Measurements from ENCODE around the gene ARL3.

DNA sequence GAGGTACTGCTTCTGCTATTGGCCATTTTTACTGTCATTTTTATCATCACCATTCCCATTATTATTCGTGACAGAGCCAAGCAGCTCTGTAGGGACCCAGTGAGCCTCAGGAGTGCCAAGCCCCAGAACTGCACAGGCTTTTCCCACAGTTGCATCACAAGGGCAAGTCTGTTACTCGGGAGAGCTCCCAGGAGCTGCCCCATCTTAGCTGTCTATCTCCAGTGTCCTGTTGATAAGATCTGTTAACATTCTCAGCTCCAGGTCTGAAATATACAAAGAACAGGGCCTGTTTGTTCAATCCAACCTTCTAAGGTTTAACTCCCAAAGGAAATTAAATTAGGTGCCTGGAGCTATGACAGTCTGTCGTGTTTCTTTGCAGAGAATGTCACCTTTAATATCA, 90.1 kb downstream of the ARL3 start:
- no peak for TF ChIP-seq CTCF (conservative IDR thresholded peaks at IDR 0.05; ENCODE audit: low read depth in 2 of 2)
- no peak for TF ChIP-seq EZH2phosphoT487 (IDR thresholded peaks at IDR 0.05; ENCODE audit: unreplicated experiment)
- TF ChIP-seq, protein P1, sequence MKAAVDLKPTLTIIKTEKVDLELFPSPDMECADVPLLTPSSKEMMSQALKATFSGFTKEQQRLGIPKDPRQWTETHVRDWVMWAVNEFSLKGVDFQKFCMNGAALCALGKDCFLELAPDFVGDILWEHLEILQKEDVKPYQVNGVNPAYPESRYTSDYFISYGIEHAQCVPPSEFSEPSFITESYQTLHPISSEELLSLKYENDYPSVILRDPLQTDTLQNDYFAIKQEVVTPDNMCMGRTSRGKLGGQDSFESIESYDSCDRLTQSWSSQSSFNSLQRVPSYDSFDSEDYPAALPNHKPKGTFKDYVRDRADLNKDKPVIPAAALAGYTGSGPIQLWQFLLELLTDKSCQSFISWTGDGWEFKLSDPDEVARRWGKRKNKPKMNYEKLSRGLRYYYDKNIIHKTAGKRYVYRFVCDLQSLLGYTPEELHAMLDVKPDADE (IDR thresholded peaks at IDR 0.05) = no peak
- no peak for TF ChIP-seq POLR2AphosphoS5 (IDR thresholded peaks at IDR 0.05; ENCODE audit: low read depth)
- TF ChIP-seq EZH2 (IDR thresholded peaks at IDR 0.05; ENCODE audit: low read depth, unreplicated experiment) = no peak
- TF ChIP-seq, protein P2, sequence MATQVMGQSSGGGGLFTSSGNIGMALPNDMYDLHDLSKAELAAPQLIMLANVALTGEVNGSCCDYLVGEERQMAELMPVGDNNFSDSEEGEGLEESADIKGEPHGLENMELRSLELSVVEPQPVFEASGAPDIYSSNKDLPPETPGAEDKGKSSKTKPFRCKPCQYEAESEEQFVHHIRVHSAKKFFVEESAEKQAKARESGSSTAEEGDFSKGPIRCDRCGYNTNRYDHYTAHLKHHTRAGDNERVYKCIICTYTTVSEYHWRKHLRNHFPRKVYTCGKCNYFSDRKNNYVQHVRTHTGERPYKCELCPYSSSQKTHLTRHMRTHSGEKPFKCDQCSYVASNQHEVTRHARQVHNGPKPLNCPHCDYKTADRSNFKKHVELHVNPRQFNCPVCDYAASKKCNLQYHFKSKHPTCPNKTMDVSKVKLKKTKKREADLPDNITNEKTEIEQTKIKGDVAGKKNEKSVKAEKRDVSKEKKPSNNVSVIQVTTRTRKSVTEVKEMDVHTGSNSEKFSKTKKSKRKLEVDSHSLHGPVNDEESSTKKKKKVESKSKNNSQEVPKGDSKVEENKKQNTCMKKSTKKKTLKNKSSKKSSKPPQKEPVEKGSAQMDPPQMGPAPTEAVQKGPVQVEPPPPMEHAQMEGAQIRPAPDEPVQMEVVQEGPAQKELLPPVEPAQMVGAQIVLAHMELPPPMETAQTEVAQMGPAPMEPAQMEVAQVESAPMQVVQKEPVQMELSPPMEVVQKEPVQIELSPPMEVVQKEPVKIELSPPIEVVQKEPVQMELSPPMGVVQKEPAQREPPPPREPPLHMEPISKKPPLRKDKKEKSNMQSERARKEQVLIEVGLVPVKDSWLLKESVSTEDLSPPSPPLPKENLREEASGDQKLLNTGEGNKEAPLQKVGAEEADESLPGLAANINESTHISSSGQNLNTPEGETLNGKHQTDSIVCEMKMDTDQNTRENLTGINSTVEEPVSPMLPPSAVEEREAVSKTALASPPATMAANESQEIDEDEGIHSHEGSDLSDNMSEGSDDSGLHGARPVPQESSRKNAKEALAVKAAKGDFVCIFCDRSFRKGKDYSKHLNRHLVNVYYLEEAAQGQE (IDR thresholded peaks at IDR 0.05; ENCODE audit: unreplicated experiment) = no peak
- TF ChIP-seq JUNB (IDR thresholded peaks at IDR 0.05; ENCODE audit: unreplicated experiment) = no peak
- TF ChIP-seq CREB1 (CRISPR knock-in tag; IDR thresholded peaks at IDR 0.05; ENCODE audit: low read depth) = no peak
- no peak for TF ChIP-seq ZNF331 (CRISPR knock-in tag; IDR thresholded peaks at IDR 0.05; ENCODE audit: low read depth)
- no peak for TF ChIP-seq STAT1 (IDR thresholded peaks at IDR 0.05; ENCODE audit: unreplicated experiment)
